Measurements from ENCODE around the gene IGSF23. TPM values are rescaled to one million over a fixed set of nuclear protein-coding genes. Genes with fewer than 3 reads are reported as not detected.

Gene IGSF23, protein sequence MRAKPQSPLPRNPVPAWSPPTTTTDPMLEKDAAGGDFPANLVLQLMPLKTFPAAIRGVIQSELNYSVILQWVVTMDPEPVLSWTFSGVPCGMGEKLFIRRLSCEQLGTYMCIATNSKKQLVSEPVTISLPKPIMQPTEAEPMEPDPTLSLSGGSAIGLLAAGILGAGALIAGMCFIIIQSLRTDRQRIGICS
- 3.7 TPM in 1 of 2 replicates, not detected in the other for total RNA-seq

GRCh38 chr19:44613295-44614178, at the start of gene IGSF23:
IGSF23 (plus strand) TSS chr19:44613563; CDS start chr19:44613646, 83 bp downstream.

GRCh38 chr19:44643605-44644401, 30.4 kb downstream of the IGSF23 start, which contains the start of gene PVR:
PVR (plus strand) TSS chr19:44643910; CDS start chr19:44644097, 187 bp downstream.

GRCh38 chr19:44671400-44671799, 58.0 kb downstream of the IGSF23 start, which contains the start of gene CEACAM19:
CEACAM19 (plus strand) TSS chr19:44671482; CDS start chr19:44671932, 450 bp downstream.

Other genes starting within 250 kb of the IGSF23 start
- gene ZNF285, start 212.0 kb upstream of the IGSF23 start, total RNA-seq, result 0.58 and 2.3 TPM in 2 replicates
- gene ZNF229, start 165.1 kb upstream of the IGSF23 start, total RNA-seq, result 3.2 and 7.1 TPM in 2 replicates
- gene ZNF180, start 113.0 kb upstream of the IGSF23 start, total RNA-seq, result 2.0 and 13.8 TPM in 2 replicates
- not detected in 2 replicates for gene CEACAM20, start 83.9 kb upstream of the IGSF23 start, total RNA-seq
- gene PVR, start 30.3 kb downstream of the IGSF23 start, total RNA-seq, result 122 and 130 TPM in 2 replicates
- under 0.01 and 0.53 TPM in 2 replicates for gene CEACAM19, start 57.9 kb downstream of the IGSF23 start, total RNA-seq
- gene CEACAM16, start 85.6 kb downstream of the IGSF23 start, total RNA-seq, result not detected in 2 replicates
- 36.3 and 44.4 TPM in 2 replicates for gene BCL3, start 135.1 kb downstream of the IGSF23 start, total RNA-seq
- gene CBLC, start 164.3 kb downstream of the IGSF23 start, total RNA-seq, result 0.58 TPM in 1 of 2 replicates, not detected in the other
- 19.0 and 25.9 TPM in 2 replicates for gene BCAM, start 195.5 kb downstream of the IGSF23 start, total RNA-seq
- gene NECTIN2, start 232.7 kb downstream of the IGSF23 start, total RNA-seq, result 246 and 247 TPM in 2 replicates